SHP77 (cell line): ENCODE data around the gene KCTD21.

Source experiments
- DNase-seq, 2 experiments: peaks; one replicate each; lab custom pipeline; 2025; lab: John Stamatoyannopoulos, UW

Gene KCTD21

GRCh38 chr11:78218707-78219492, 30.5 kb upstream of the KCTD21 start:
- DNase-seq: no peak

- DNase-seq: no peak
Measured at GRCh38 chr11:78217650-78218541, 29.5 kb upstream of the KCTD21 start.

- no peak for DNase-seq
Measured at GRCh38 chr11:78216571-78217287, 28.3 kb upstream of the KCTD21 start.

- no peak for DNase-seq
Measured at GRCh38 chr11:78216021-78216420, 27.6 kb upstream of the KCTD21 start.

- DNase-seq: no peak
Measured at GRCh38 chr11:78214331-78215194, 26.1 kb upstream of the KCTD21 start.

GRCh38 chr11:78213526-78214330, 25.3 kb upstream of the KCTD21 start:
- DNase-seq: no peak

GRCh38 chr11:78212586-78213371, 24.4 kb upstream of the KCTD21 start:
- no peak for DNase-seq

- DNase-seq: no peak
Measured at GRCh38 chr11:78211565-78211964, 23.1 kb upstream of the KCTD21 start.

- DNase-seq: no peak
Measured at GRCh38 chr11:78210000-78210608, 21.7 kb upstream of the KCTD21 start.

GRCh38 chr11:78209478-78209877, 21.1 kb upstream of the KCTD21 start:
- DNase-seq: no peak

- no peak for DNase-seq
Measured at GRCh38 chr11:78208257-78209165, 20.1 kb upstream of the KCTD21 start.

- no peak for DNase-seq
Measured at GRCh38 chr11:78207532-78208256, 19.3 kb upstream of the KCTD21 start.

GRCh38 chr11:78205691-78206090, 17.3 kb upstream of the KCTD21 start:
- DNase-seq: no peak

- DNase-seq: no peak
Measured at GRCh38 chr11:78205256-78205655, 16.8 kb upstream of the KCTD21 start.

GRCh38 chr11:78203184-78203583, 14.8 kb upstream of the KCTD21 start:
- no peak for DNase-seq

- DNase-seq: no peak
Measured at GRCh38 chr11:78202733-78203167, 14.3 kb upstream of the KCTD21 start.

GRCh38 chr11:78201096-78201818, 12.8 kb upstream of the KCTD21 start:
- DNase-seq: no peak
